ENCODE data around the gene PCSK4. TPM values are rescaled to one million over a fixed set of nuclear protein-coding genes. Genes with fewer than 3 reads are reported as not detected.

The PCSK4 gene
- total and polyA plus RNA-seq, 2 donors (not counting 3 experiments of a cell fraction or from before 2014, with no cell fraction given) = 1.2 to 1.7 TPM

GRCh38 chr19:1434577-1435060, 55.5 kb downstream of the PCSK4 start:
- no TSS peak for BruUV-seq (replicated peaks)
- TF ChIP-seq MAX (IDR thresholded peaks at IDR 0.05; ENCODE audit: insufficient read depth, insufficient read length) = no peak
- no peak for TF ChIP-seq POLR2AphosphoS5 (IDR thresholded peaks at IDR 0.05; ENCODE audit: insufficient read depth, low read depth, low read length)
- no peak for TF ChIP-seq JUN (IDR thresholded peaks at IDR 0.05; ENCODE audit: borderline replicate concordance, insufficient read depth, insufficient read length, low read depth)
- TF ChIP-seq MYC (IDR thresholded peaks at IDR 0.05; ENCODE audit: low read depth, low read length) = no peak
- no peak for TF ChIP-seq POLR2A (IDR thresholded peaks at IDR 0.05; ENCODE audit: low read depth, low read length)
- TF ChIP-seq FOS (IDR thresholded peaks at IDR 0.05; ENCODE audit: borderline replicate concordance, insufficient read depth, low read length) = no peak
- TF ChIP-seq EZH2 (IDR thresholded peaks at IDR 0.05; ENCODE audit: borderline replicate concordance, low read depth, low read length, severe bottlenecking) = no peak
- TF ChIP-seq GATA2 (IDR thresholded peaks at IDR 0.05; ENCODE audit: insufficient read depth, insufficient read length, low read depth, low read length) = no peak
- TF ChIP-seq, protein P1, sequence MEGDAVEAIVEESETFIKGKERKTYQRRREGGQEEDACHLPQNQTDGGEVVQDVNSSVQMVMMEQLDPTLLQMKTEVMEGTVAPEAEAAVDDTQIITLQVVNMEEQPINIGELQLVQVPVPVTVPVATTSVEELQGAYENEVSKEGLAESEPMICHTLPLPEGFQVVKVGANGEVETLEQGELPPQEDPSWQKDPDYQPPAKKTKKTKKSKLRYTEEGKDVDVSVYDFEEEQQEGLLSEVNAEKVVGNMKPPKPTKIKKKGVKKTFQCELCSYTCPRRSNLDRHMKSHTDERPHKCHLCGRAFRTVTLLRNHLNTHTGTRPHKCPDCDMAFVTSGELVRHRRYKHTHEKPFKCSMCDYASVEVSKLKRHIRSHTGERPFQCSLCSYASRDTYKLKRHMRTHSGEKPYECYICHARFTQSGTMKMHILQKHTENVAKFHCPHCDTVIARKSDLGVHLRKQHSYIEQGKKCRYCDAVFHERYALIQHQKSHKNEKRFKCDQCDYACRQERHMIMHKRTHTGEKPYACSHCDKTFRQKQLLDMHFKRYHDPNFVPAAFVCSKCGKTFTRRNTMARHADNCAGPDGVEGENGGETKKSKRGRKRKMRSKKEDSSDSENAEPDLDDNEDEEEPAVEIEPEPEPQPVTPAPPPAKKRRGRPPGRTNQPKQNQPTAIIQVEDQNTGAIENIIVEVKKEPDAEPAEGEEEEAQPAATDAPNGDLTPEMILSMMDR (IDR thresholded peaks at IDR 0.05; ENCODE audit: extremely low read depth in 1 of 2, insufficient read depth in 1 of 2, low read depth in 1 of 2, low read length in 2 of 2) = no peak
- no peaks in the 10 kb centered on the region for H3K27me3 ChIP-seq (ENCODE audit: control insufficient read depth in 2 of 2, insufficient read depth in 2 of 2, low read length in 2 of 2)
- no peaks in the 10 kb centered on the region for H4K20me1 ChIP-seq (replicated peaks; ENCODE audit: control insufficient read depth, extremely low read depth, insufficient read depth, low read length)
- peaks cover 0 to 41% of the 10 kb centered on the region in 2 experiments for H3K36me3 ChIP-seq (ENCODE audit: control insufficient read depth in 2 of 2, extremely low read depth in 1 of 2, insufficient read depth in 2 of 2, low read length in 2 of 2)
- H3K9me1 ChIP-seq (replicated peaks; ENCODE audit: control insufficient read depth, extremely low read depth, insufficient read depth, low read length) = no peaks in the 10 kb centered on the region
- dilution Hi-C loops (cut with MboI; ENCODE audit: extremely low pct_ligation_motif_present, low sequenced_read_pairs) = no loop called here
- DNase-seq (ENCODE audit: low read depth, low spot score) (no peak), FAIRE-seq (no peak)
- H2AFZ ChIP-seq (ENCODE audit: low read depth, low read length) = no peak overlapping the region
- peaks cover 14% of the 10 kb centered on the region for H3K79me2 ChIP-seq (ENCODE audit: control insufficient read depth, insufficient read depth, low read length)
- intact Hi-C loops (cut with micrococcal nuclease) = no loop called here
- H3K4me1 ChIP-seq (ENCODE audit: control insufficient read depth, extremely low read depth, insufficient read depth, low read length) = peaks cover 2% of the 10 kb centered on the region
- POLR2A ChIA-PET = no interaction called here
- H3K4me2 ChIP-seq (ENCODE audit: insufficient read depth, low read length) = no peak overlapping the region
- CTCF ChIA-PET = no interaction called here
- no peak overlapping the region for H3K9ac ChIP-seq (replicated peaks; ENCODE audit: extremely low read depth, insufficient read depth, low read length)
- no peak overlapping the region for H3K4me3 ChIP-seq (replicated peaks in 1 of 3; ENCODE audit: insufficient read depth in 1 of 3, low read depth in 1 of 3, low read length in 3 of 3)
- H3K27ac ChIP-seq (ENCODE audit: insufficient read depth, low read depth, low read length) = no peak overlapping the region
- no peaks in the 10 kb centered on the region for H3K9me3 ChIP-seq (replicated peaks; ENCODE audit: control insufficient read depth, insufficient read depth, low read length)

All from endothelial cell of umbilical vein (primary cell).